Hepatocyte (in vitro differentiated cells): ENCODE results near the gene TESK2. TPM values are rescaled to one million over a fixed set of nuclear protein-coding genes. Genes with fewer than 3 reads are reported as not detected.
A peak's percentile ranks its signal among the peaks of the same experiment; 100 is the strongest.

Experiments
- DNase-seq: peaks from one replicate; pipeline ENCODE4 v3.0.0-alpha.2; 2016; ENCODE audit warnings: low spot score
- H2AFZ ChIP-seq: fragments of 200-600 bp; sonication (generic); 2 replicates; pipeline ENCODE4 v1.6.0; 2016; ENCODE audit warnings: antibody characterized with exemption, mild to moderate bottlenecking
- H3K27ac ChIP-seq: fragments of 200-600 bp; sonication (generic); 2 replicates; pipeline ENCODE4 v1.5.1; 2016; ENCODE audit warnings: mild to moderate bottlenecking
- H3K27me3 ChIP-seq: fragments of 200-600 bp; sonication (generic); 2 replicates; pipeline ENCODE4 v1.6.1; 2016
- H3K36me3 ChIP-seq: fragments of 200-600 bp; sonication (generic); replicated peaks from 2 replicates; pipeline ENCODE4 v1.5.1; 2016; ENCODE audit warnings: low read depth; ENCODE audit not compliant: insufficient read depth
- H3K4me1 ChIP-seq: fragments of 200-600 bp; sonication (generic); 2 replicates; pipeline ENCODE4 v1.5.1; 2016; ENCODE audit warnings: mild to moderate bottlenecking, moderate library complexity; ENCODE audit not compliant: insufficient read depth
- H3K4me2 ChIP-seq: fragments of 200-600 bp; sonication (generic); 2 replicates; pipeline ENCODE4 v1.6.0; 2016
- H3K4me3 ChIP-seq: fragments of 200-600 bp; sonication (generic); 2 replicates; pipeline ENCODE4 v1.5.1; 2016; ENCODE audit warnings: mild to moderate bottlenecking
- H3K79me2 ChIP-seq: fragments of 200-600 bp; sonication (generic); 2 replicates; pipeline ENCODE4 v1.6.0; 2017; ENCODE audit warnings: mild to moderate bottlenecking
- H3K9me2 ChIP-seq: fragments of 200-600 bp; sonication (generic); replicated peaks from 2 replicates; pipeline ENCODE4 v1.6.0; 2017; ENCODE audit warnings: mild to moderate bottlenecking; ENCODE audit not compliant: insufficient read depth
- H3K9me3 ChIP-seq: fragments of 200-600 bp; sonication (generic); 2 replicates; pipeline ENCODE4 v1.5.1; 2016; ENCODE audit warnings: low read depth, mild to moderate bottlenecking
- H4K20me1 ChIP-seq: fragments of 200-600 bp; sonication (generic); 2 replicates; pipeline ENCODE4 v1.6.0; 2016; ENCODE audit warnings: mild to moderate bottlenecking; ENCODE audit not compliant: insufficient read depth, poor library complexity, severe bottlenecking
- CTCF ChIP-seq: fragments of 200-600 bp; sonication (generic); IDR thresholded peaks from 2 replicates; pipeline ENCODE4 v1.5.1; 2016; ENCODE audit warnings: antibody characterized with exemption, mild to moderate bottlenecking; ENCODE audit not compliant: poor library complexity
- EZH2 ChIP-seq: fragments of 200-600 bp; sonication (generic); IDR thresholded peaks from 2 replicates; pipeline ENCODE4 v1.6.1; 2016; ENCODE audit warnings: antibody characterized with exemption, mild to moderate bottlenecking, borderline replicate concordance
- EZH2phosphoT487 ChIP-seq: fragments of 200-600 bp; sonication (generic); IDR thresholded peaks from one replicate; pipeline ENCODE4 v1.6.1; 2018; ENCODE audit warnings: antibody characterized with exemption, mild to moderate bottlenecking, low read depth, moderate library complexity; ENCODE audit not compliant: unreplicated experiment, severe bottlenecking
- WGBS: methylation state at CpG from one replicate; pipeline ENCODE4 v1.1.6; 2016; ENCODE audit warnings: low lambda C conversion rate; ENCODE audit errors: missing lambda C conversion rate; 5-methylcytosine and 5-hydroxymethylcytosine counted together
- polyA plus RNA-seq: library from polyadenylated mRNA; unstranded; fragments of >200 nt; fragmentation: Nextera tagmentation; extraction: Ambion mirVana; gene quantifications from 2 replicates; pipeline ENCODE4 v1.2.1, GENCODE V29; 2016
- total RNA-seq: library from RNA; depleted of rRNA; stranded (reverse); fragments of >200 nt; gene quantifications from 2 replicates; pipeline ENCODE4 v1.2.3, GENCODE V29; 2014

The TESK2 gene
- total and polyA plus RNA-seq, 2 experiments from 2014 or later: 6.2 to 8.6 TPM

GRCh38 chr1:45488666-45489377 is 2.1 kb downstream of the TESK2 start:
- H3K4me2 ChIP-seq: peak overlapping the region; percentile 91
- peak overlapping the region; percentile 80 for H2AFZ ChIP-seq

GRCh38 chr1:45485949-45486348 is 5.0 kb downstream of the TESK2 start:
- Histone ChIP-seq H3K9me3 (no peaks in the 10 kb centered on the region), H3K9me2 (no peaks in the 10 kb centered on the region), H3K4me1 (peaks cover 6% of the 10 kb centered on the region), H3K79me2 (peaks cover 29% of the 10 kb centered on the region), H3K4me2 (no peak overlapping the region), H3K27ac (no peak overlapping the region), H3K4me3 (no peak overlapping the region), H4K20me1 (no peaks in the 10 kb centered on the region), H3K27me3 (no peaks in the 10 kb centered on the region), H3K36me3 (no peaks in the 10 kb centered on the region), H2AFZ (no peak overlapping the region)
- TF ChIP-seq EZH2: no peak
- TF ChIP-seq EZH2phosphoT487: no peak
- TF ChIP-seq CTCF: no peak
- DNase-seq: no peak

More at GRCh38 chr1:45488666-45489377, 2.1 kb downstream of the TESK2 start:
- no peak for DNase-seq
- H3K9me3 ChIP-seq: no peaks in the 10 kb centered on the region
- no peaks in the 10 kb centered on the region for H3K27me3 ChIP-seq
- no peaks in the 10 kb centered on the region for H3K9me2 ChIP-seq
- peaks cover 29% of the 10 kb centered on the region for H3K79me2 ChIP-seq
- TF ChIP-seq EZH2: no peak
- no peak for TF ChIP-seq CTCF
- TF ChIP-seq EZH2phosphoT487: no peak
- H4K20me1 ChIP-seq: no peaks in the 10 kb centered on the region
- no peak overlapping the region for H3K4me3 ChIP-seq
- H3K36me3 ChIP-seq: no peaks in the 10 kb centered on the region
- peaks cover 6% of the 10 kb centered on the region for H3K4me1 ChIP-seq
- WGBS: 64% methylated on average over 10 of the region's 10 CpGs
- no peak overlapping the region for H3K27ac ChIP-seq

- 94% methylated on average over 5 of the region's 5 CpGs for WGBS
Measured at GRCh38 chr1:45479039-45479748, 11.8 kb downstream of the TESK2 start.

More at GRCh38 chr1:45479039-45479748, 11.8 kb downstream of the TESK2 start:
- no peak for DNase-seq
- Histone ChIP-seq H3K4me1 (no peaks in the 10 kb centered on the region), H3K9me3 (no peaks in the 10 kb centered on the region), H3K79me2 (peaks cover 4% of the 10 kb centered on the region), H2AFZ (no peak overlapping the region), H3K36me3 (no peaks in the 10 kb centered on the region), H3K27me3 (no peaks in the 10 kb centered on the region), H3K9me2 (no peaks in the 10 kb centered on the region), H3K27ac (no peak overlapping the region), H3K4me2 (no peak overlapping the region), H4K20me1 (no peaks in the 10 kb centered on the region), H3K4me3 (no peak overlapping the region)
- TF ChIP-seq EZH2phosphoT487 (no peak), EZH2 (no peak), CTCF (no peak)
